DND-41 (cell line): ENCODE data around the gene IKZF5.
A peak's percentile ranks its signal among the peaks of the same experiment; 100 is the strongest.

ENCODE experiments used
- ATAC-seq: fragments of 200-7000 bp; cut with Tn5 transposase; 3 replicates; pipeline ENCODE4 v1.9.1; 2021; ENCODE audit warnings: low read depth; ENCODE audit not compliant: insufficient read depth
- DNase-seq: peaks from one replicate; pipeline ENCODE4 v3.0.0-alpha.2; 2020
- H2AFZ ChIP-seq: 2 replicates; pipeline ENCODE4 v1.6.0; 2012; ENCODE audit warnings: low read depth, low read length
- H3K27ac ChIP-seq: 2 replicates; pipeline ENCODE4 v1.5.1; 2012; ENCODE audit warnings: low read length, inconsistent platforms
- H3K27me3 ChIP-seq: fragments of 200-600 bp; sonication (generic); 2 replicates; pipeline ENCODE4 v1.6.0; 2012; ENCODE audit warnings: low read length, mild to moderate bottlenecking, inconsistent platforms; ENCODE audit not compliant: insufficient read depth, poor library complexity
- H3K36me3 ChIP-seq: 2 replicates; pipeline ENCODE4 v1.5.1; 2012; ENCODE audit warnings: low read length, inconsistent platforms; ENCODE audit not compliant: insufficient read depth
- H3K4me1 ChIP-seq: 2 replicates; pipeline ENCODE4 v1.5.1; 2012; ENCODE audit warnings: mild to moderate bottlenecking, low read length; ENCODE audit not compliant: insufficient read depth
- H3K4me2 ChIP-seq: 2 replicates; pipeline ENCODE4 v1.6.0; 2012; ENCODE audit warnings: mild to moderate bottlenecking, moderate library complexity, low read length, inconsistent platforms; ENCODE audit not compliant: insufficient read depth
- H3K4me3 ChIP-seq, 2 experiments: fragments of 200-600 bp in 1 of 2; shearing (Covaris generic) in 1 of 2; 2 replicates each; pipeline ENCODE4 v1.5.1; 2012 to 2016; ENCODE audit warnings: inconsistent platforms in 2 of 2, low read length in 2 of 2, mild to moderate bottlenecking in 2 of 2, low read depth in 1 of 2, moderate library complexity in 1 of 2
- H3K79me2 ChIP-seq: 2 replicates; pipeline ENCODE4 v1.6.0; 2012; ENCODE audit warnings: low read length, inconsistent platforms; ENCODE audit not compliant: insufficient read depth
- H3K9ac ChIP-seq: 2 replicates; pipeline ENCODE4 v1.6.0; 2012; ENCODE audit warnings: low read depth, mild to moderate bottlenecking, inconsistent platforms, low read length, moderate library complexity
- H3K9me3 ChIP-seq: 2 replicates; pipeline ENCODE4 v1.5.1; 2012; ENCODE audit warnings: low read length, moderate library complexity, mild to moderate bottlenecking, inconsistent platforms; ENCODE audit not compliant: insufficient read depth, severe bottlenecking
- H4K20me1 ChIP-seq: 2 replicates; pipeline ENCODE4 v1.6.0; 2012; ENCODE audit warnings: low read length; ENCODE audit not compliant: insufficient read depth
- EZH2 ChIP-seq: IDR thresholded peaks from 3 replicates; pipeline ENCODE4 v1.6.1; 2012; ENCODE audit warnings: borderline replicate concordance, low read depth, mild to moderate bottlenecking, moderate library complexity, low read length, inconsistent platforms; ENCODE audit not compliant: severe bottlenecking
- TF ChIP-seq, protein P1 (sequence below): IDR thresholded peaks from 2 replicates; pipeline ENCODE4 v1.5.1; 2012; ENCODE audit warnings: borderline replicate concordance, low read length, moderate library complexity, mild to moderate bottlenecking; ENCODE audit not compliant: poor library complexity, severe bottlenecking; ENCODE audit errors: extremely low read depth

IKZF5 gene

DNA sequence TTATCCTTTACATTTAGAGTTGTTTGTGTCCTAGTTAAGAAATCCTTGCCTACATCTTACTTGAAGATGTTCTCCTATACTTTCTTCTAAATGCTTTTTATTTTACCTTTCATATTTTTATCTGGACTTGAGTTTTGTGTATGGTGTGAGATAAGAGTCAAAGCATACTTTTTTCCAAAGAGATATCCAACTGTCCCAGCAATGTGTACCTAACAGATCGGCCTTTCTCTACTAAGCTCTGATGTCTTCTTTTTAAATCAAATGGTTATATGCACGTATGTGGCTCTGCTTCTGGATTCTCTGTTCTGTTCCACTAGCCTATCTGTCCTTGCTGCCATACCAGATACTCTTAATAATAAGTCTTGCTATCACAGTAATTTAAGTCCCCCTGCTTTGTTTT is 7.2 kb downstream of the IKZF5 start:
- Histone ChIP-seq H3K27ac (no peak overlapping the region), H4K20me1 (peaks cover 5% of the 10 kb centered on the region; the same call in 1 of the 2 replicates), H2AFZ (no peak overlapping the region), H3K4me1 (peaks cover 11% of the 10 kb centered on the region; the same call in 1 of the 2 replicates), H3K36me3 (peaks cover 29% of the 10 kb centered on the region), H3K27me3 (no peaks in the 10 kb centered on the region), H3K9ac (no peak overlapping the region), H3K9me3 (no peaks in the 10 kb centered on the region), H3K79me2 (peaks cover 82% of the 10 kb centered on the region), H3K4me2 (no peak overlapping the region), H3K4me3 (no peak overlapping the region)
- ATAC-seq (no peak), DNase-seq (no peak)
- TF ChIP-seq, protein P1, sequence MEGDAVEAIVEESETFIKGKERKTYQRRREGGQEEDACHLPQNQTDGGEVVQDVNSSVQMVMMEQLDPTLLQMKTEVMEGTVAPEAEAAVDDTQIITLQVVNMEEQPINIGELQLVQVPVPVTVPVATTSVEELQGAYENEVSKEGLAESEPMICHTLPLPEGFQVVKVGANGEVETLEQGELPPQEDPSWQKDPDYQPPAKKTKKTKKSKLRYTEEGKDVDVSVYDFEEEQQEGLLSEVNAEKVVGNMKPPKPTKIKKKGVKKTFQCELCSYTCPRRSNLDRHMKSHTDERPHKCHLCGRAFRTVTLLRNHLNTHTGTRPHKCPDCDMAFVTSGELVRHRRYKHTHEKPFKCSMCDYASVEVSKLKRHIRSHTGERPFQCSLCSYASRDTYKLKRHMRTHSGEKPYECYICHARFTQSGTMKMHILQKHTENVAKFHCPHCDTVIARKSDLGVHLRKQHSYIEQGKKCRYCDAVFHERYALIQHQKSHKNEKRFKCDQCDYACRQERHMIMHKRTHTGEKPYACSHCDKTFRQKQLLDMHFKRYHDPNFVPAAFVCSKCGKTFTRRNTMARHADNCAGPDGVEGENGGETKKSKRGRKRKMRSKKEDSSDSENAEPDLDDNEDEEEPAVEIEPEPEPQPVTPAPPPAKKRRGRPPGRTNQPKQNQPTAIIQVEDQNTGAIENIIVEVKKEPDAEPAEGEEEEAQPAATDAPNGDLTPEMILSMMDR = no peak
- no peak for TF ChIP-seq EZH2

DNA sequence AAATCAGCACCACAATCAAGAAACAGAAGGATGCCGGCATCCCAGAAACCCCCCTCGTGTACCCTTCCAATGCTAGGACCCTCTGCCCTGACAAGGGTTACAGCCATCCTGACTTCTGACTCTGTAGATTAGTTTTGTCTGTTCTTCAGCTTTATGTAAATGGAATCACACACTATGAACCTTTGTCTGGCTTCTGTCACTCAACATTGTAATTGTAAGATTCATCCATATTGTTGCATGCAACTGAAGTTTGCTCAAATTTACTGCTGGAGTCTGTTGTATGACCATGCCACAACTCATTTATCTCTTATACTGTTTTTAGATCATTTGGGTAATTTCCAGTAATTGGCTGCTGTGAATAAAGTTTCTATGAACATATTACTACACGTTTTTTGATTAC is 8.4 kb downstream of the IKZF5 start:
- peaks cover 10% of the 10 kb centered on the region; the same call in 1 of the 2 replicates for H4K20me1 ChIP-seq
- H3K27ac ChIP-seq = 0 out of 2 replicates have a peak overlapping the region, but pooled peaks have one; percentile 18
- H2AFZ ChIP-seq = no peak overlapping the region
- H3K9me3 ChIP-seq = no peaks in the 10 kb centered on the region
- H3K36me3 ChIP-seq = peaks cover 33% of the 10 kb centered on the region
- H3K27me3 ChIP-seq = no peaks in the 10 kb centered on the region
- no peak for ATAC-seq
- no peak overlapping the region for H3K4me2 ChIP-seq
- no peak overlapping the region for H3K9ac ChIP-seq
- peaks cover 76% of the 10 kb centered on the region for H3K79me2 ChIP-seq
- DNase-seq = no peak
- TF ChIP-seq, protein P1 = no peak
- TF ChIP-seq EZH2 = no peak
- no peaks in the 10 kb centered on the region for H3K4me1 ChIP-seq
- no peak overlapping the region for H3K4me3 ChIP-seq

DNA sequence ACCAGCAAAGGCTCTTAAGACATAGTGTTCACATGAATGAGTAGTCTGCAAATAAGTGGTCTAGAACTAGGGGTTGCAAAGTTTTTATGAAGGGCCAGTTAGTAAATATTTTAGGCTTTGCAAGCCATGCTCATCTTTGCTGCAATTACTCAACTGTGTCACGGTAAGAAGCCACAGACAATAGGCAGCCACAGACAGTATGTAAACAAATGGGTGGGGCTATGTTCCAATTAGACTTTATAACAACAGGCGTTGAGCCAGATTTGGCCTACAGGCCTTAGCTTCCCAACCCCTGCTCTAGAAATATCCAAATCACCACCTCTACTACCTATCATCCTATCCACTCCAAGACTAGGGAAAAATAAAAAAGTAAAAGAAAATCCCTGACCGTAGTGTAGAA is 9.2 kb downstream of the IKZF5 start:
- no peak overlapping the region for H3K4me2 ChIP-seq
- no peak overlapping the region for H3K9ac ChIP-seq
- no peaks in the 10 kb centered on the region for H3K9me3 ChIP-seq
- H3K4me1 ChIP-seq = no peaks in the 10 kb centered on the region
- H2AFZ ChIP-seq = no peak overlapping the region
- no peak overlapping the region for H3K27ac ChIP-seq
- no peak for ATAC-seq
- no peak for DNase-seq
- peaks cover 39% of the 10 kb centered on the region for H3K36me3 ChIP-seq
- no peak for TF ChIP-seq EZH2
- TF ChIP-seq, protein P1 = no peak
- H3K27me3 ChIP-seq = no peaks in the 10 kb centered on the region
- H4K20me1 ChIP-seq = peaks cover 10% of the 10 kb centered on the region; the same call in 1 of the 2 replicates
- H3K4me3 ChIP-seq = no peak overlapping the region
- H3K79me2 ChIP-seq = peaks cover 68% of the 10 kb centered on the region

DNA sequence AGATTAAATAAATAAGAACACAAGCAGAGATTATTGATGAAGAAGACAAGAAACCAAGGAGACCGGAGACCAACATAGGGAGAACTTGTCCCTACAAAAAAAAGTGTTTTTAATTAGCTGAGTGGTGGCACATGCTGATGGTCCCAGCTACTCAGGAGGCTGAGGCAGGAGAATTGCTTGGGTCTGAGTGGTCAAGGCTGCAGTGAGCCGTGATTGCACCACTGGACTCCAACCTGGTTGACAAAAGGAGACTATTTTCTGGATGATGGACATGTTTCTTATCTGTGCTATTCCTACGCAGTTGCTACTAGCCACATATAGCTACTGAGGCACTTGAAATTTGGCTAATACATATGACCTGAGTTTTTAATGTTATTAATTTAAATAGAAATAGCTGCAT is 9.7 kb downstream of the IKZF5 start:
- H3K27me3 ChIP-seq = no peaks in the 10 kb centered on the region
- peaks cover 10% of the 10 kb centered on the region; the same call in 1 of the 2 replicates for H4K20me1 ChIP-seq
- H2AFZ ChIP-seq = no peak overlapping the region
- ATAC-seq = no peak
- H3K27ac ChIP-seq = no peak overlapping the region
- H3K79me2 ChIP-seq = peaks cover 64% of the 10 kb centered on the region
- H3K4me3 ChIP-seq = no peak overlapping the region
- no peak for DNase-seq
- no peaks in the 10 kb centered on the region for H3K9me3 ChIP-seq
- H3K36me3 ChIP-seq = peaks cover 43% of the 10 kb centered on the region
- no peaks in the 10 kb centered on the region for H3K4me1 ChIP-seq
- no peak overlapping the region for H3K9ac ChIP-seq
- H3K4me2 ChIP-seq = no peak overlapping the region
- TF ChIP-seq EZH2 = no peak
- TF ChIP-seq, protein P1 = no peak
